Measurements from ENCODE around the gene AFG3L2.

- no peak for TF ChIP-seq CTCF (IDR thresholded peaks at IDR 0.05)
- no peak for TF ChIP-seq POLR2A (IDR thresholded peaks at IDR 0.05)
Measured at GRCh38 chr18:12326711-12327460, 50.1 kb downstream of the AFG3L2 start.

Measured in right lobe of liver (tissue), 4 donors.